HCT116 (cell line): ENCODE results near the gene MT4. TPM values are rescaled to one million over a fixed set of nuclear protein-coding genes. Genes with fewer than 3 reads are reported as not detected.

Experiments used
- ATAC-seq: fragments of 200-7000 bp; cut with Tn5 transposase; 2 replicates; pipeline ENCODE4 v1.9.1; 2020; ENCODE audit warnings: mild to moderate bottlenecking, moderate library complexity
- BruUV-seq: library from RNA; stranded (reverse); fragments of 400-500 nt; replicated peaks from 2 replicates; lab custom pipeline; 2021; lab: Mats Ljungman, UMichigan
- CTCF ChIA-PET: fragments of 300-600 bp; sonication (Branson Sonifier 250); formaldehyde crosslinking; loops from one replicate; lab custom pipeline; 2021; ENCODE audit warnings: antibody characterized with exemption; lab: Charles Lee
- POLR2A ChIA-PET: fragments of 300-600, 350-600 bp; sonication (Branson Sonifier 250); formaldehyde crosslinking; loops from one replicate; lab custom pipeline; 2021; ENCODE audit warnings: antibody characterized with exemption; lab: Charles Lee
- RAD21 ChIA-PET, 2 experiments: fragments of 300-600 bp; sonication (Branson Sonifier 250); formaldehyde crosslinking; loops; one replicate each; lab custom pipeline; 2023; ENCODE audit warnings: low total read pairs in 2 of 2; ENCODE audit not compliant: uncharacterized antibody in 2 of 2, unreplicated experiment in 2 of 2, low non-redundant PET in 1 of 2; lab: Charles Lee
- DNase-seq: peaks from one replicate; pipeline ENCODE4 v3.0.0-alpha.2; 2010; ENCODE audit warnings: low read depth, low spot score
- H2AFZ ChIP-seq: fragments of 200-600 bp; shearing (Covaris generic), sonication (generic); 2 replicates; pipeline ENCODE4 v1.6.1; 2017; ENCODE audit warnings: low read depth, mixed run types, mixed read lengths, antibody characterized with exemption, low read length; ENCODE audit not compliant: poor library complexity, severe bottlenecking
- H3K27ac ChIP-seq: 2 replicates; pipeline ENCODE4 v1.5.1; 2012; ENCODE audit warnings: low read depth, low read length
- H3K27me3 ChIP-seq: fragments of 200-600 bp; sonication (generic); 2 replicates; pipeline ENCODE4 v1.6.1; 2016; ENCODE audit warnings: mixed run types, low read length, mixed read lengths; ENCODE audit not compliant: insufficient read depth
- H3K36me3 ChIP-seq, 2 experiments: fragments of 200-500 bp in 1 of 2; fragments of 200-600 bp in 1 of 2; sonication (Bioruptor generic) in 1 of 2; sonication (generic) in 1 of 2; 2 replicates each; pipeline versions ENCODE4 v1.5.1 to v1.6.1; 2014 to 2016; ENCODE audit warnings: low read length in 2 of 2, inconsistent platforms in 1 of 2, mixed read lengths in 1 of 2, mixed run types in 1 of 2; ENCODE audit not compliant: insufficient read depth in 2 of 2, control insufficient read depth in 1 of 2
- H3K4me1 ChIP-seq, 2 experiments: fragments of 200-600 bp in 1 of 2; sonication (generic) in 1 of 2; 2 replicates each; pipeline versions ENCODE4 v1.5.1 to v1.6.1; 2012 to 2017; ENCODE audit warnings: low read length in 2 of 2, inconsistent platforms in 1 of 2, mild to moderate bottlenecking in 1 of 2, mixed read lengths in 1 of 2, mixed run types in 1 of 2, moderate library complexity in 1 of 2; ENCODE audit not compliant: insufficient read depth in 2 of 2, control insufficient read depth in 1 of 2
- H3K4me2 ChIP-seq: fragments of 200-600 bp; sonication (generic); 2 replicates; pipeline ENCODE4 v1.6.1; 2017; ENCODE audit warnings: mixed run types, low read length, mixed read lengths
- H3K4me3 ChIP-seq, 2 experiments: fragments of 200-600 bp in 1 of 2; sonication (generic) in 1 of 2; replicated peaks in 1 of 2; 2 replicates each; pipeline ENCODE4 v1.5.1; 2011 to 2016; ENCODE audit warnings: low read length in 2 of 2, control low read depth in 1 of 2, low read depth in 1 of 2, mild to moderate bottlenecking in 1 of 2, mixed read lengths in 1 of 2, mixed run types in 1 of 2
- H3K79me2 ChIP-seq: fragments of 200-600 bp; sonication (generic); 2 replicates; pipeline ENCODE4 v1.6.1; 2017; ENCODE audit warnings: mild to moderate bottlenecking, mixed run types, low read length, moderate library complexity, mixed read lengths; ENCODE audit not compliant: insufficient read depth
- H3K9ac ChIP-seq: fragments of 200-600 bp; sonication (generic); 2 replicates; pipeline ENCODE4 v1.6.1; 2016; ENCODE audit warnings: low read length, mixed read lengths
- H3K9me2 ChIP-seq: fragments of 200-600 bp; sonication (generic), shearing (Covaris generic); 2 replicates; pipeline ENCODE4 v1.6.1; 2017; ENCODE audit warnings: mixed run types, mild to moderate bottlenecking, moderate library complexity; ENCODE audit not compliant: insufficient read depth
- H3K9me3 ChIP-seq, 2 experiments: fragments of 200-500 bp in 1 of 2; fragments of 200-600 bp in 1 of 2; sonication (Bioruptor generic) in 1 of 2; sonication (generic) in 1 of 2; 2 replicates each; pipeline ENCODE4 v1.6.1; 2014 to 2017; ENCODE audit warnings: low read length in 2 of 2, mixed read lengths in 2 of 2, inconsistent platforms in 1 of 2, low read depth in 1 of 2, mild to moderate bottlenecking in 1 of 2, mixed run types in 1 of 2, moderate library complexity in 1 of 2; ENCODE audit not compliant: control insufficient read depth in 1 of 2, insufficient read depth in 1 of 2
- H4K20me1 ChIP-seq: fragments of 200-600 bp; sonication (generic), shearing (Covaris generic); 2 replicates; pipeline ENCODE4 v1.6.1; 2017; ENCODE audit warnings: mixed run types, mild to moderate bottlenecking, moderate library complexity; ENCODE audit not compliant: insufficient read depth
- CEBPB ChIP-seq: IDR thresholded peaks from 2 replicates; pipeline ENCODE4 v1.6.1; 2012; ENCODE audit warnings: low read depth
- ELF1 ChIP-seq: IDR thresholded peaks from 2 replicates; pipeline ENCODE4 v1.6.1; 2012; ENCODE audit warnings: low read depth, borderline replicate concordance
- EZH2 ChIP-seq: fragments of 200-600 bp; sonication (generic); IDR thresholded peaks from 2 replicates; pipeline ENCODE4 v1.6.1; 2017; ENCODE audit warnings: antibody characterized with exemption, mixed run types
- EZH2phosphoT487 ChIP-seq: fragments of 200-600 bp; IDR thresholded peaks from 2 replicates; pipeline ENCODE4 v1.6.1; 2018; ENCODE audit warnings: antibody characterized with exemption, borderline replicate concordance
- POLR2A ChIP-seq: IDR thresholded peaks from 2 replicates; pipeline ENCODE4 v1.7.0; 2011; ENCODE audit warnings: borderline replicate concordance; ENCODE audit not compliant: insufficient read depth, insufficient read length; ENCODE audit errors: extremely low read depth
- POLR2AphosphoS5 ChIP-seq: IDR thresholded peaks from 2 replicates; pipeline ENCODE4 v1.6.1; 2011; ENCODE audit warnings: mild to moderate bottlenecking, low read depth, low read length, moderate library complexity
- TCF7L2 ChIP-seq: IDR thresholded peaks from 2 replicates; pipeline ENCODE4 v1.7.0; 2011; ENCODE audit warnings: borderline replicate concordance, inconsistent platforms; ENCODE audit not compliant: insufficient read depth, insufficient read length; ENCODE audit errors: extremely low read depth
- YY1 ChIP-seq: IDR thresholded peaks from 2 replicates; pipeline ENCODE4 v1.6.1; 2011; ENCODE audit warnings: low read length, low read depth, moderate library complexity, mild to moderate bottlenecking; ENCODE audit not compliant: insufficient replicate concordance; ENCODE audit errors: extremely low read depth
- ZBTB33 ChIP-seq: IDR thresholded peaks from 2 replicates; pipeline ENCODE4 v1.6.1; 2011; ENCODE audit warnings: mild to moderate bottlenecking, low read length, moderate library complexity; ENCODE audit not compliant: insufficient replicate concordance; ENCODE audit errors: extremely low read depth
- ZNF274 ChIP-seq: fragments of 200-500 bp; sonication (Bioruptor generic); IDR thresholded peaks from 2 replicates; pipeline ENCODE4 v1.6.1; 2014; ENCODE audit warnings: mild to moderate bottlenecking, low read depth, low read length, inconsistent platforms
- intact Hi-C: fragments of 100-400 bp; cut with micrococcal nuclease; formaldehyde crosslinking; loops from 2 replicates; pipeline ENCODE4 v1.10.0; 2022
- total RNA-seq: library from RNA; stranded (reverse); gene quantifications from one replicate; pipeline ENCODE4 v1.2.1, GENCODE V29; 2021; ENCODE audit not compliant: unreplicated experiment

The MT4 gene
- total RNA-seq, 1 experiment from 2014 or later: not detected

GRCh38 chr16:56611281-56611833 is 46.5 kb downstream of the MT4 start:
- H2AFZ ChIP-seq: no peak overlapping the region
- intact Hi-C loops: no loop called here
- POLR2A ChIA-PET: interaction anchor here (1.1 to 16.1 kb wide), 4 partner anchors 13 to 320 kb away, joined by 3 to 344 read pairs (median 3); partner anchors contain the start of genes HERPUD1 and MT1E
- H3K9me3 ChIP-seq: no peaks in the 10 kb centered on the region
- TF ChIP-seq CEBPB: no peak
- TF ChIP-seq YY1: no peak
- no peak for TF ChIP-seq POLR2A
- no peak for TF ChIP-seq ZBTB33
- TF ChIP-seq EZH2: no peak
- TF ChIP-seq POLR2AphosphoS5: no peak
- no peak for TF ChIP-seq EZH2phosphoT487
- no peak for TF ChIP-seq TCF7L2
- no peak for TF ChIP-seq ZNF274
- no peak for TF ChIP-seq ELF1
- TF ChIP-seq, all 23 proteins: peak for 0
- no peaks in the 10 kb centered on the region for H4K20me1 ChIP-seq
- no peaks in the 10 kb centered on the region for H3K36me3 ChIP-seq
- H3K9ac ChIP-seq: peak overlapping the region; percentile 91
- H3K4me2 ChIP-seq: peak overlapping the region; percentile 95
- H3K27ac ChIP-seq: peak overlapping the region; percentile 96
- no peak for ATAC-seq
- H3K79me2 ChIP-seq: peaks cover 14% of the 10 kb centered on the region
- H3K4me1 ChIP-seq: peaks cover 66 to 82% of the 10 kb centered on the region in 2 experiments
- DNase-seq: peak; percentile 27
- H3K27me3 ChIP-seq: no peaks in the 10 kb centered on the region
- ChIA-PET CTCF (interaction anchor here (0.9 to 1.4 kb wide), 3 partner anchors 9 to 91 kb away, joined by 4 to 6 read pairs (median 4); no protein-coding TSS in a partner anchor), RAD21 (interaction anchor here (1.7 to 2.0 kb wide), 2 partner anchors 14 kb away, joined by 4 to 5 read pairs; partner anchors contain the start of gene MT1E (in 2 of the 2))
- H3K4me3 ChIP-seq: peak overlapping the region in 1 of 2 experiments; percentile 2; a peak in 2 of 4 replicates
- no peaks in the 10 kb centered on the region for H3K9me2 ChIP-seq
- no TSS peak for BruUV-seq
